ENCODE results near the gene NGEF. TPM values are rescaled to one million over a fixed set of nuclear protein-coding genes. Genes with fewer than 3 reads are reported as not detected.

Gene NGEF
- total and polyA plus RNA-seq, 4 donors = 10.6 to 22.6 (median 10.8) TPM

GRCh38 chr2:232973011-232973735 is 39.9 kb downstream of the NGEF start:
- Histone ChIP-seq H3K36me3 (ENCODE audit: control insufficient read depth in 4 of 4, insufficient read depth in 3 of 4, low read depth in 1 of 4, low read length in 3 of 4) (peaks cover 9 to 22% (median 9%) of the 10 kb centered on the region in 4 donors), H3K4me1 (ENCODE audit: control insufficient read depth in 4 of 4, insufficient read depth in 4 of 4, low read length in 3 of 4) (no peaks in the 10 kb centered on the region), H3K27ac (ENCODE audit: low read depth in 1 of 2, low read length in 2 of 2) (no peak overlapping the region), H3K4me3 (ENCODE audit: low read depth in 1 of 3, low read length in 3 of 3) (no peak overlapping the region), H3K9ac (ENCODE audit: low read depth in 1 of 2, low read length in 2 of 2) (no peak overlapping the region), H3K9me3 (ENCODE audit: control insufficient read depth in 4 of 4, low read length in 3 of 4) (no peaks in the 10 kb centered on the region), H3K27me3 (ENCODE audit: control insufficient read depth in 4 of 4, insufficient read depth in 4 of 4, low read length in 3 of 4) (no peaks in the 10 kb centered on the region)
- TF ChIP-seq RAD21 (IDR thresholded peaks at IDR 0.05) (no peak), NR2F2 (IDR thresholded peaks at IDR 0.05) (no peak)
- no peak for DNase-seq (ENCODE audit: low spot score)
- 92% methylated on average over 10 of the region's 10 CpGs for WGBS

- TF ChIP-seq YY1 (IDR thresholded peaks at IDR 0.05) = no peak
- no peak for TF ChIP-seq JUND (IDR thresholded peaks at IDR 0.05)
- TF ChIP-seq HNF4A (conservative IDR thresholded peaks at IDR 0.05) = no peak
- TF ChIP-seq NR2F2 (IDR thresholded peaks at IDR 0.05) = no peak
- TF ChIP-seq CTCF (IDR thresholded peaks at IDR 0.05; ENCODE audit: low read depth, low read length, missing input control) = no peak
- no peak for TF ChIP-seq RAD21 (IDR thresholded peaks at IDR 0.05)
- TF ChIP-seq, protein P1, sequence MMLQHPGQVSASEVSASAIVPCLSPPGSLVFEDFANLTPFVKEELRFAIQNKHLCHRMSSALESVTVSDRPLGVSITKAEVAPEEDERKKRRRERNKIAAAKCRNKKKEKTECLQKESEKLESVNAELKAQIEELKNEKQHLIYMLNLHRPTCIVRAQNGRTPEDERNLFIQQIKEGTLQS (IDR thresholded peaks at IDR 0.05) = no peak
- TF ChIP-seq GABPA (IDR thresholded peaks at IDR 0.05 in 1 of 2, conservative IDR thresholded peaks at IDR 0.05 in 1 of 2) = no peak
- TF ChIP-seq RXRA (IDR thresholded peaks at IDR 0.05) = no peak
- TF ChIP-seq, protein P2, sequence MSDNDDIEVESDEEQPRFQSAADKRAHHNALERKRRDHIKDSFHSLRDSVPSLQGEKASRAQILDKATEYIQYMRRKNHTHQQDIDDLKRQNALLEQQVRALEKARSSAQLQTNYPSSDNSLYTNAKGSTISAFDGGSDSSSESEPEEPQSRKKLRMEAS (IDR thresholded peaks at IDR 0.05) = no peak
- no peak overlapping the region for H3K9ac ChIP-seq (ENCODE audit: low read depth in 1 of 2, low read length in 2 of 2)
- H3K27me3 ChIP-seq (ENCODE audit: control insufficient read depth in 4 of 4, insufficient read depth in 4 of 4, low read length in 3 of 4) = no peaks in the 10 kb centered on the region
- DNase-seq (ENCODE audit: low spot score) = no peak
- no peaks in the 10 kb centered on the region for H3K4me1 ChIP-seq (ENCODE audit: control insufficient read depth in 4 of 4, insufficient read depth in 4 of 4, low read length in 3 of 4)
- H3K27ac ChIP-seq (ENCODE audit: low read depth in 1 of 2, low read length in 2 of 2) = no peak overlapping the region
- no peak overlapping the region for H3K4me3 ChIP-seq (ENCODE audit: low read depth in 1 of 3, low read length in 3 of 3)
- WGBS = 80% methylated on average over 5 of the region's 5 CpGs
- H3K36me3 ChIP-seq (ENCODE audit: control insufficient read depth in 4 of 4, insufficient read depth in 3 of 4, low read depth in 1 of 4, low read length in 3 of 4) = peaks cover 9 to 22% (median 9%) of the 10 kb centered on the region in 4 donors
- no peaks in the 10 kb centered on the region for H3K9me3 ChIP-seq (ENCODE audit: control insufficient read depth in 4 of 4, low read length in 3 of 4)
These were observed 41.3 kb downstream of the NGEF start for GRCh38 chr2:232971744-232972143.

GRCh38 chr2:232970051-232970450 is 43.0 kb downstream of the NGEF start:
- H3K4me3 ChIP-seq (ENCODE audit: low read depth in 1 of 3, low read length in 3 of 3) = no peak overlapping the region
- WGBS = 91% methylated on average over 2 of the region's 2 CpGs
- no peak overlapping the region for H3K9ac ChIP-seq (ENCODE audit: low read depth in 1 of 2, low read length in 2 of 2)
- H3K4me1 ChIP-seq (ENCODE audit: control insufficient read depth in 4 of 4, insufficient read depth in 4 of 4, low read length in 3 of 4) = no peaks in the 10 kb centered on the region
- H3K27ac ChIP-seq (ENCODE audit: low read depth in 1 of 2, low read length in 2 of 2) = no peak overlapping the region
- no peak for DNase-seq (ENCODE audit: low spot score)
- no peaks in the 10 kb centered on the region for H3K9me3 ChIP-seq (ENCODE audit: control insufficient read depth in 4 of 4, low read length in 3 of 4)
- no peaks in the 10 kb centered on the region for H3K27me3 ChIP-seq (ENCODE audit: control insufficient read depth in 4 of 4, insufficient read depth in 4 of 4, low read length in 3 of 4)
- peaks cover 9 to 22% (median 9%) of the 10 kb centered on the region in 4 donors for H3K36me3 ChIP-seq (ENCODE audit: control insufficient read depth in 4 of 4, insufficient read depth in 3 of 4, low read depth in 1 of 4, low read length in 3 of 4)
- TF ChIP-seq JUND (IDR thresholded peaks at IDR 0.05) = no peak
- TF ChIP-seq YY1 (IDR thresholded peaks at IDR 0.05) = no peak
- TF ChIP-seq, protein P2 (IDR thresholded peaks at IDR 0.05) = no peak
- TF ChIP-seq, protein P1 (IDR thresholded peaks at IDR 0.05) = no peak
- TF ChIP-seq FOXA1 (IDR thresholded peaks at IDR 0.05) = no peak
- no peak for TF ChIP-seq HNF4A (conservative IDR thresholded peaks at IDR 0.05)
- no peak for TF ChIP-seq GABPA (IDR thresholded peaks at IDR 0.05 in 1 of 2, conservative IDR thresholded peaks at IDR 0.05 in 1 of 2)
- TF ChIP-seq SP1 (IDR thresholded peaks at IDR 0.05) = no peak
- TF ChIP-seq RXRA (IDR thresholded peaks at IDR 0.05) = no peak
- TF ChIP-seq FOXA2 (IDR thresholded peaks at IDR 0.05) = no peak
- TF ChIP-seq, protein P3, sequence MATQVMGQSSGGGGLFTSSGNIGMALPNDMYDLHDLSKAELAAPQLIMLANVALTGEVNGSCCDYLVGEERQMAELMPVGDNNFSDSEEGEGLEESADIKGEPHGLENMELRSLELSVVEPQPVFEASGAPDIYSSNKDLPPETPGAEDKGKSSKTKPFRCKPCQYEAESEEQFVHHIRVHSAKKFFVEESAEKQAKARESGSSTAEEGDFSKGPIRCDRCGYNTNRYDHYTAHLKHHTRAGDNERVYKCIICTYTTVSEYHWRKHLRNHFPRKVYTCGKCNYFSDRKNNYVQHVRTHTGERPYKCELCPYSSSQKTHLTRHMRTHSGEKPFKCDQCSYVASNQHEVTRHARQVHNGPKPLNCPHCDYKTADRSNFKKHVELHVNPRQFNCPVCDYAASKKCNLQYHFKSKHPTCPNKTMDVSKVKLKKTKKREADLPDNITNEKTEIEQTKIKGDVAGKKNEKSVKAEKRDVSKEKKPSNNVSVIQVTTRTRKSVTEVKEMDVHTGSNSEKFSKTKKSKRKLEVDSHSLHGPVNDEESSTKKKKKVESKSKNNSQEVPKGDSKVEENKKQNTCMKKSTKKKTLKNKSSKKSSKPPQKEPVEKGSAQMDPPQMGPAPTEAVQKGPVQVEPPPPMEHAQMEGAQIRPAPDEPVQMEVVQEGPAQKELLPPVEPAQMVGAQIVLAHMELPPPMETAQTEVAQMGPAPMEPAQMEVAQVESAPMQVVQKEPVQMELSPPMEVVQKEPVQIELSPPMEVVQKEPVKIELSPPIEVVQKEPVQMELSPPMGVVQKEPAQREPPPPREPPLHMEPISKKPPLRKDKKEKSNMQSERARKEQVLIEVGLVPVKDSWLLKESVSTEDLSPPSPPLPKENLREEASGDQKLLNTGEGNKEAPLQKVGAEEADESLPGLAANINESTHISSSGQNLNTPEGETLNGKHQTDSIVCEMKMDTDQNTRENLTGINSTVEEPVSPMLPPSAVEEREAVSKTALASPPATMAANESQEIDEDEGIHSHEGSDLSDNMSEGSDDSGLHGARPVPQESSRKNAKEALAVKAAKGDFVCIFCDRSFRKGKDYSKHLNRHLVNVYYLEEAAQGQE (IDR thresholded peaks at IDR 0.05) = no peak
- TF ChIP-seq RAD21 (IDR thresholded peaks at IDR 0.05) = no peak
- TF ChIP-seq EGR1 (IDR thresholded peaks at IDR 0.05; ENCODE audit: low read depth in 2 of 2) = no peak
- TF ChIP-seq CTCF (IDR thresholded peaks at IDR 0.05; ENCODE audit: low read depth, low read length, missing input control) = no peak
- TF ChIP-seq HNF4G (IDR thresholded peaks at IDR 0.05) = no peak
